Neutrophil (primary cell): Measurements from ENCODE around the gene MYMK.

ENCODE experiments used
- H3K27ac ChIP-seq: fragments of 200-600 bp; sonication (generic); 2 replicates; pipeline ENCODE4 v1.5.1; 2016; ENCODE audit warnings: mild to moderate bottlenecking, moderate library complexity
- H3K27me3 ChIP-seq: fragments of 200-600 bp; sonication (generic); 2 replicates; pipeline ENCODE4 v1.6.0; 2016; ENCODE audit warnings: mild to moderate bottlenecking
- H3K36me3 ChIP-seq: fragments of 200-600 bp; sonication (generic); 2 replicates; pipeline ENCODE4 v1.5.1; 2017
- H3K4me1 ChIP-seq, 2 experiments: fragments of 200-600 bp in 1 of 2; sonication (generic) in 1 of 2; 1 replicate in 1 of 2; 2 replicates in 1 of 2; pipeline versions ENCODE4 v1.5.1 to v1.6.1; 2013 to 2016; ENCODE audit warnings: low read depth in 1 of 2, low read length in 1 of 2, mild to moderate bottlenecking in 1 of 2, moderate library complexity in 1 of 2; ENCODE audit not compliant: control insufficient read depth in 1 of 2, insufficient read depth in 1 of 2
- H3K4me3 ChIP-seq, 2 experiments: fragments of 200-600 bp in 1 of 2; sonication (generic) in 1 of 2; 1 replicate in 1 of 2; 2 replicates in 1 of 2; pipeline ENCODE4 v1.5.1; 2013 to 2016; ENCODE audit warnings: low read depth in 1 of 2, low read length in 1 of 2, mild to moderate bottlenecking in 1 of 2, moderate library complexity in 1 of 2
- H3K9me3 ChIP-seq: fragments of 200-600 bp; sonication (generic); 2 replicates; pipeline ENCODE4 v1.5.1; 2016
- TF ChIP-seq, protein P1 (sequence below): fragments of 200-600 bp; sonication (generic); IDR thresholded peaks from 2 replicates; pipeline ENCODE4 v1.5.1; 2016; ENCODE audit warnings: antibody characterized with exemption

Gene MYMK, protein sequence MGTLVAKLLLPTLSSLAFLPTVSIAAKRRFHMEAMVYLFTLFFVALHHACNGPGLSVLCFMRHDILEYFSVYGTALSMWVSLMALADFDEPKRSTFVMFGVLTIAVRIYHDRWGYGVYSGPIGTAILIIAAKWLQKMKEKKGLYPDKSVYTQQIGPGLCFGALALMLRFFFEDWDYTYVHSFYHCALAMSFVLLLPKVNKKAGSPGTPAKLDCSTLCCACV

DNA sequence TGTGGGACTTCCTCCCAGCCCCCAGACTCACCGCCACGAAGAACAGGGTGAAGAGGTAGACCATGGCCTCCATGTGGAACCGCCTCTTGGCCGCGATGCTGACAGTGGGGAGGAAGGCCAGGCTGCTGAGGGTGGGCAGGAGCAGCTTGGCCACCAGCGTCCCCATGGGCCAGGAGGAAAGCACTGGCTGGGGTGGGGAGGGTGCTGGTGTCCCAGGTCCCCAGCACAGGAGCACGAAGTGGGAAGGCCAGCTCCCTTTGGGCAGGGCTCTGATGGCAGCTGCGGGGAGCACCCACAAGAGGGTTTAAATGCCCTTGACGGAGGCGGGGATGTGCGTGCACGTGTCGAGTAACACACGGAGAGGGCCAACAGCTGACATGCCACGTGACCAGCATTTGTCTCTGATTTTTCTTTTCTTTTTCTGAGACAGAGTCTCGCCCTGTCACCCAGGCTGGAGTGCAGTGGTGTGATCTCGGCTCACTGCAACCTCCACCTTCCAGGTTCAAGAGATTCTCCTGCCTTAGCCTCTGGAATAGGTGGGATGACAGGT, at the start of gene MYMK:
TSS of gene MYMK (minus strand) at position 281 of the 550 bp plus-strand sequence. CDS start at position 166, 115 bp downstream.
- no peaks in the 10 kb centered on the region for H3K4me1 ChIP-seq
- no peak within 1 kb of the TSS for H3K27ac ChIP-seq
- TF ChIP-seq, protein P1, sequence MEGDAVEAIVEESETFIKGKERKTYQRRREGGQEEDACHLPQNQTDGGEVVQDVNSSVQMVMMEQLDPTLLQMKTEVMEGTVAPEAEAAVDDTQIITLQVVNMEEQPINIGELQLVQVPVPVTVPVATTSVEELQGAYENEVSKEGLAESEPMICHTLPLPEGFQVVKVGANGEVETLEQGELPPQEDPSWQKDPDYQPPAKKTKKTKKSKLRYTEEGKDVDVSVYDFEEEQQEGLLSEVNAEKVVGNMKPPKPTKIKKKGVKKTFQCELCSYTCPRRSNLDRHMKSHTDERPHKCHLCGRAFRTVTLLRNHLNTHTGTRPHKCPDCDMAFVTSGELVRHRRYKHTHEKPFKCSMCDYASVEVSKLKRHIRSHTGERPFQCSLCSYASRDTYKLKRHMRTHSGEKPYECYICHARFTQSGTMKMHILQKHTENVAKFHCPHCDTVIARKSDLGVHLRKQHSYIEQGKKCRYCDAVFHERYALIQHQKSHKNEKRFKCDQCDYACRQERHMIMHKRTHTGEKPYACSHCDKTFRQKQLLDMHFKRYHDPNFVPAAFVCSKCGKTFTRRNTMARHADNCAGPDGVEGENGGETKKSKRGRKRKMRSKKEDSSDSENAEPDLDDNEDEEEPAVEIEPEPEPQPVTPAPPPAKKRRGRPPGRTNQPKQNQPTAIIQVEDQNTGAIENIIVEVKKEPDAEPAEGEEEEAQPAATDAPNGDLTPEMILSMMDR, result no peak
- H3K9me3 ChIP-seq, result no peaks in the 10 kb centered on the region
- H3K27me3 ChIP-seq, result peaks cover 20% of the 10 kb centered on the region
- H3K4me3 ChIP-seq, result no peak within 1 kb of the TSS
- no peaks in the 10 kb centered on the region for H3K36me3 ChIP-seq

DNA sequence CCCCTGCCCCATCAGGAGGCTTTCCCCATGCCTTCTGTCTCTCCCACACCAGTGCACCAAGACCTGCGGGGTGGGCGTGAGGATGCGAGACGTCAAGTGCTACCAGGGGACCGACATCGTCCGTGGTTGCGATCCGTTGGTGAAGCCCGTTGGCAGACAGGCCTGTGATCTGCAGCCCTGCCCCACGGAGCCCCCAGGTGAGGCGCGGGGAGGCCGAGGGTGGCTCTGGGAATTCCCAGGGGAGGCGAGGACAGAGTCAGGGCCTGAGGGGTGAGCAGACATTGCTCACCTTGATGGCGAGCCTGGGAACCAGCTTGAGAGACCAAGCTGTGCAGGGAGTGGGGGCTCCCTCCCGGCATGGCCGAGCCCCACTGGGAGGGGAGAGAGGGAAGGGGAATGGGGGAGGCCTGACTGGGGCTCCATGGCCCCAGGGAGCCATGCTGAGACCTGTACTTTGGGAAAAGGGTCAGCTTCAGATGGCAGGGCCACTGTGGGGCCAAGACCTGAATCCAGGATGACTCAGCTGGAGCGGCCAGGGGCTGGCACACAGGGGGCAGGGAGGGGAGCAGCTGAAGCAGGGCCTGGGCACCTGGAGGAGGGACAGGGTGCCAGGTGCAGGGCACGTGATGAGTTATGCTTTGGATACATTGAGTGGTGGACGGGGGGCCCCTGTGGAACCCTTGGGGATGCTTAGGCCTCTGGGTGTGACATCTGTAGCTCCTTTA, 49.2 kb upstream of the MYMK start:
- TF ChIP-seq, protein P1, result no peak
- H3K27ac ChIP-seq, result no peak overlapping the region
- H3K9me3 ChIP-seq, result no peaks in the 10 kb centered on the region
- H3K4me3 ChIP-seq, result no peak overlapping the region
- H3K36me3 ChIP-seq, result no peaks in the 10 kb centered on the region
- peaks cover 41% of the 10 kb centered on the region for H3K27me3 ChIP-seq
- H3K4me1 ChIP-seq, result no peaks in the 10 kb centered on the region

DNA sequence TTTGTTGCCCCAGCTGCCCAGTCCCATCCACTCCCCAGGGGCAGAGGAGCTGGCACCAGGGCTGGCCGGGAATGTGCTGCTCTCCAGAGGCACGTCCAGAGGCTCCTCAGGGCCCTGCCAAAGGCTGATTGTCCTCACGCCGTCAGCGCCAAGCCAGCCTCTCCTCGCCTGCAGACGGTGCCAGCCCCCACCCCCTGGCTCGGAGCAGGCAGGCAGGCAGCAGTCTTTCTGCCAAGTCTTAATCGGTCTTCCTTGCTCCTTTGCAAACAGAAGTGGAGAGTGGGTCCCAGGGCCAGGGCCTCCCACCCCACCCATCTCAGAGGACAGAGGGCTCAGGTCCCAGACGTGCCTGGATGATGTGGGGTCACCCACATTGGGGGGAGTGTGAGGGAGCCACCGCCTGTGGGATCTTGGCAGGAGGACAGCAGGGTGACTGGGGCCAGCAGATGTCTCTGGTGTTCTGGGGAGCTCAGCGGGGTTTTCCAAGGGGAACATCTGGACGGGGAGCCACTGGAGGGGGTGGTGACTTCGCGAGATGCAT, 48.1 kb upstream of the MYMK start:
- Histone ChIP-seq H3K4me3 (no peak overlapping the region), H3K36me3 (no peaks in the 10 kb centered on the region), H3K4me1 (no peaks in the 10 kb centered on the region), H3K27ac (no peak overlapping the region), H3K27me3 (peaks cover 30% of the 10 kb centered on the region), H3K9me3 (no peaks in the 10 kb centered on the region)
- TF ChIP-seq, protein P1, result no peak

DNA sequence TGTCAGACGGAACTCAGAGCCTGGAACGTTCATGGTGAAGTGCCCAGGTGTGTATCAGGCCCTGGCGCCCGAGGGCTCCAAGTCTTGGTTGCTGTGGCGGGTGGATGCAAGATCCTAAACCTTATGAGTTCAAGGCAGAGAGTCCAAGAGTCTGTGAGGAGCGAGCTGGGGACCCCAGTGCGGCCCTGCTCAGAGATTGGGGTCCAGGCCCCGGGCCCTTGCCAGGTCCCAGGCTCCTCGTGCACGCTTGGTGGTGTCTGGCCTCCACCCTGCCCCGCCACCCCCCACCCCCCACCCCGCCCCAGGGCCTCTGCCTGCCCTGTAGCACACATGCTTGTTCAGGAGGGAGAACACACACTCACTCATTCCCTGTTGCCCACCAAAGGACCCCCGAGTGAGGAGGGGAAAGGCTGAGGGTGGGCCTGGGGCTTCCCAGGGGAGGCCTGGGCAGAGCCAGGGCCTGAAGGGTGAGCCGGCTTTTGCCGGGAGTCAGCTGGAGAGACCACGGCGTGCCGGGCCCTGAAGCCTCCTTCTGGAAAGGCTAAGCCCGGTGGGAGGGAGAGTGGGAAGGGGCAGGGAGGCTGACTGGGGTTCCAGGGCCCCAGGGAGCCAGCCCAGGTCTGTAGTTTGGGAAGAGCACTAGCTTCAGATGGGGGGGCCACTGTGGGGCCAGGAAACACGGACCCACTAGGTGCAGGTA, 47.3 kb upstream of the MYMK start:
- TF ChIP-seq, protein P1, result no peak
- H3K36me3 ChIP-seq, result no peaks in the 10 kb centered on the region
- H3K27ac ChIP-seq, result no peak overlapping the region
- H3K4me3 ChIP-seq, result no peak overlapping the region
- no peaks in the 10 kb centered on the region for H3K9me3 ChIP-seq
- H3K4me1 ChIP-seq, result no peaks in the 10 kb centered on the region
- H3K27me3 ChIP-seq, result peaks cover 21% of the 10 kb centered on the region

DNA sequence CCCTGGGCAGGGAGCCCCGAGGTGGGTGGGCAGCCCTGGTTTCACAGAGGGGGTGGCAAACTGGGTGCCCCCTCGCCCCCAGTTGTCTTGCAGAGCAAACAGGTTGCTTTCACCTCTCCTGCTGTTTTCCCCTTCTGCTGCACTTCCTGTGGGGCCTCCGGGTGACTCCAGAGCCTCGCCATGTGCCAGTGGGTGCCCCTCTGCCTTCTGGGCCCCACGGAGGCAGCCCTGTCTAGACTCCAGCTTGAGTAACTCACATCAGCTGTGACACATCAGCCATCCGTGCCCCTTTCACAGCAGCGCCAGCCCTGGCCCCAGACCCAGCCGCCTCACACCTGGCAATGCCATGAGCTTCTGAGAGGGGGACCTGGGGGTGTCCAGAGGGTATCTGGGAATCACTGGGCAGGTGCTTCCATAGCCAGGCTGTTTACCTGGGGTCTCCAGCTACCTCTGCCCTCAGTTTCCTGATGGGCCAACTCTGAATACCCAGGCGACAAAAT, 46.7 kb upstream of the MYMK start:
- no peak overlapping the region for H3K4me3 ChIP-seq
- no peak overlapping the region for H3K27ac ChIP-seq
- peaks cover 15% of the 10 kb centered on the region for H3K27me3 ChIP-seq
- TF ChIP-seq, protein P1, result no peak
- no peaks in the 10 kb centered on the region for H3K36me3 ChIP-seq
- H3K9me3 ChIP-seq, result no peaks in the 10 kb centered on the region
- no peaks in the 10 kb centered on the region for H3K4me1 ChIP-seq
